Activated CD8-positive, alpha-beta memory T cell treated with anti-CD3 and anti-CD28 coated beads, Interleukin-2, amount 50 U/mL, for 48 hours (primary cell): ENCODE results near the gene CGREF1.

Source experiments
- DNase-seq: peaks from one replicate; pipeline ENCODE4 v3.0.0-alpha.2; 2020

The CGREF1 gene

GRCh38 chr2:27118525-27119329 lies at the start of gene CGREF1:
TSS of gene CGREF1 (minus strand) at chr2:27119128. CDS start at chr2:27104366, 14,762 bp downstream.
- peak; percentile 67 for DNase-seq

- no peak for DNase-seq
These were observed 46.2 kb upstream of the CGREF1 start for GRCh38 chr2:27164960-27165763.

- DNase-seq, result no peak
These were observed 43.5 kb upstream of the CGREF1 start for GRCh38 chr2:27162151-27163121.

DNA sequence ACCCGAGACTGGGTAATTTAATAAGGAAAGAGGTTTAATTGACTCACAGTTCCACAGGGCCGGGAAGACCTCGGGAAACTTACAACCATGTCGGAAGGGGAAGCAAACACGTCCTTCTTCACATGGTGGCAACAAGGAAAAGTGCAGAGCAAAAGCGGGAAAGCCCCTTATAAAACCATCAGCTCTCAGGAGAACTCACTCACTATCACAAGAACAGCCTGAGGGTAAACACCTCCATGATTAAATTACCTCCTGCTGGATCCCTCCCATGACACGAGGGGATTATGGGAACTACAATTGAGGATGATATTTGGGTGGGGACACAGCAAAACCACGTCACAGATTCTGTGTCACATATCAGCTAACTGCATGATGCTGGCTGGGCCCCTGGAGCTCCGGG lies 41.3 kb upstream of the CGREF1 start:
- no peak for DNase-seq

DNA sequence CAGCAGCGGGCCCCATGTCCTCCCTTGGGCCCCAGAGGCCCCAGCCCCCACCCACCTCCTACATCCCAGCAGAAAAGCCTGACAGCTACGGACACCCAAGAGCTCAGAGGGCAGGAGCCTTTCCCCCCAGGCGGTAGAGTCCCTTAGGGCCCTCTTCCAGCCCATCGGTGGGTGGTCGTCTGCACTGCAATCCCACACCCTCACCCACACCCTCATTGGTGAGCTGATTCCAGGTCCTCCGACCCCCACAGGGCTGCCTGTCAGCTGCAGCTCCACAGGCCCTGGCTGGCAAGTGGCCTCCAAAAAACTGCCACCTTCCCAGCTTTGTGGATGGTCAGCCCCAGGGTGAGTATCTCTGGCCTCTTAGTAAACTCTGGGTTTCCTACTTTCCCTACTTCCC lies 40.3 kb upstream of the CGREF1 start:
- no peak for DNase-seq

- DNase-seq, result no peak
These were observed 39.5 kb upstream of the CGREF1 start for GRCh38 chr2:27158468-27158867.

DNA sequence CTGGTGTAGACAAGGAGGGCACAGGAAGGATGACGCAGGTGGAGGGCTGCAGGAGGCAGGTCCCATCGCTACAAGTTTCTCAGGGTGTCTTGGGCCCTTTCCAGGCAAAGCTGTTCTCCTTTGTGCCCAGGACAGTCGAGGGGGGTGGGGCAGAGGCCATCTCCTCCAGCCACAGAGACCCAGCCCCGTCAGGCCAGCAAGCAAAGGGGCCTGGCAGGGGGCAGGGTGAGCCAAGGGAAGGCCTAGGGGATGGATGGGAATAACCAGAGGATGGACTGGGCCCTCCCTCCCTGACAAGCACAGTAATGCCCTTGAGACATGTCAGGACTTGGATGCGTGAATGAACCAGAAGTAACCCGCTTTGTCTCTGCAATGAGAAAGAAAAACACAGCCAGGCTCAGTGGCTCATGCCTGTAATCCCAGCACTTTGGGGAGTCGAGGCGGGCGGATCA lies 36.2 kb upstream of the CGREF1 start:
- DNase-seq, result no peak

DNA sequence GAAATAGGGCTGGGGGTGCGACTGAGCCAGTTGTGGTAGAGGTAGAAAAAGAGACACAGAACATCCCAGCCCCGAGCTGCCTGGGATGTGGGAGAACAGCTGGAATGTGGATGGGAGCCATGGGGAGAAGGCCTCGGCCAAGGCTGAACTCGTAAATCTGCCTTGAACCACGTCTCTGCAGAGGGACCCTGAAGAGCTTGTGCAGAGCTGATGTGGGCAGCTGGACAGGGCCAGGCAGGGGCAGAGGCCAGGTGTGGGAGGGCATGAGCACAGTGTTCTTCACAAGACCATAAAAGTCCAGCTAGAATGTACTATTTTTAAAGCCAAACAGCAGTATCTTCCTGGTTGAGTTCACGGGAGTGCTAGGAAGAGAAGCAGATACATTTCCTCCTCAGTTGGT lies 35.6 kb upstream of the CGREF1 start:
- DNase-seq, result no peak

- no peak for DNase-seq
These were observed 34.0 kb upstream of the CGREF1 start for GRCh38 chr2:27152796-27153464.

GRCh38 chr2:27152102-27152795 lies 33.3 kb upstream of the CGREF1 start:
- no peak for DNase-seq

DNA sequence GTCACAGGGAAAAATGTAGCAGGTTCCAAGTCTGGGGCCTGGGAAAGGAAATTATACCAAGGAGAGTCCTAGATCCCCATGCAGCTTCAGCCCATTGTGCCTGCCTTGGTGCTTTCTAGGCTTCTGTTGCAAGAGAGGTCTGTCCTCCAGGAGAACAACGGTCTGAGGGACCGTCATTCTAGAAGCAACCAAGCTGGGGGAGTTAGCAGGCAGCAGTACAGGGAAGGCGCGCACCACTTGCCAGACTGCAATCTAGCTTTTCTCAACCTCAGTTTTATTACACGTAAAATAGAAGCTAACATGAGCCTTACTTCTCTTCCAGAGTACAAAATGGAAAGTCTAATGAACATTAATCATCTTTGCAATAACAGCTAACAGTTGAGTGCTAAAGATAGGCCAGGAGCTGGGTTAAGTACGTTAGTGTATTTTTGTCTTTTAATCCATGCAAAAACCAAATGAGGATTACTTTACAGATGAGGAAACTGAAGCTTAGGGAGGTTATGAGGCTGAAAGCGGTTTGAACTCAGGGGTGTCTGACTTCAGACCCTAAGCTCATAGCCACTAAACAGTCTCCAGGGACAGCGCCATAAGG lies 31.8 kb upstream of the CGREF1 start:
- no peak for DNase-seq

GRCh38 chr2:27149570-27150405 lies 30.9 kb upstream of the CGREF1 start:
- DNase-seq, result no peak

GRCh38 chr2:27148801-27149439 lies 30.0 kb upstream of the CGREF1 start, which contains the start of gene TCF23:
TSS of gene TCF23 (plus strand) at chr2:27149004. CDS start at chr2:27149134, 130 bp downstream.
- no peak for DNase-seq

GRCh38 chr2:27147935-27148334 lies 29.0 kb upstream of the CGREF1 start:
- no peak for DNase-seq

DNA sequence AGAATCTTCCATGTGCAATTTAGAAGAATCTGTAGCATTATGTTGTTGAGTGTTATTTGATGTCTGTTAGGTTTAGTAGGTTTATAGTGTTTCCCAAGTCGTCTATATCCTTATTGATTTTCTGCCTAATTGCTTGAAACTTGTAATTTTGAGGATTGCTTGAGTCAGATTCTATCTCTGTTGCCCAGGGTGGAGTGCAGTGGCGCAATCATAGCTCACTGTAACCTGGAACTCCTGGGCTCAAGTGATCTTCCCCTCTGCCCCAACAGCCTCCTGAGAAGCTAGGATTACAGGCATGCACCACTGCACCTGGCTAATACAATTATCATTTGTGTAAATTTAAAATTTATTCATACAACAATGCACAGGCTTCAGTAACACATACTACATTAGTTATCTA lies 26.8 kb upstream of the CGREF1 start:
- no peak for DNase-seq

GRCh38 chr2:27143285-27143684 lies 24.4 kb upstream of the CGREF1 start:
- DNase-seq, result no peak

GRCh38 chr2:27139310-27139709 lies 20.4 kb upstream of the CGREF1 start, which contains the start of gene PRR30:
TSS of gene PRR30 (minus strand) at chr2:27139410. CDS start at chr2:27138329, 1,081 bp downstream.
- no peak for DNase-seq

- DNase-seq, result no peak
These were observed 19.2 kb upstream of the CGREF1 start for GRCh38 chr2:27138111-27138510.

DNA sequence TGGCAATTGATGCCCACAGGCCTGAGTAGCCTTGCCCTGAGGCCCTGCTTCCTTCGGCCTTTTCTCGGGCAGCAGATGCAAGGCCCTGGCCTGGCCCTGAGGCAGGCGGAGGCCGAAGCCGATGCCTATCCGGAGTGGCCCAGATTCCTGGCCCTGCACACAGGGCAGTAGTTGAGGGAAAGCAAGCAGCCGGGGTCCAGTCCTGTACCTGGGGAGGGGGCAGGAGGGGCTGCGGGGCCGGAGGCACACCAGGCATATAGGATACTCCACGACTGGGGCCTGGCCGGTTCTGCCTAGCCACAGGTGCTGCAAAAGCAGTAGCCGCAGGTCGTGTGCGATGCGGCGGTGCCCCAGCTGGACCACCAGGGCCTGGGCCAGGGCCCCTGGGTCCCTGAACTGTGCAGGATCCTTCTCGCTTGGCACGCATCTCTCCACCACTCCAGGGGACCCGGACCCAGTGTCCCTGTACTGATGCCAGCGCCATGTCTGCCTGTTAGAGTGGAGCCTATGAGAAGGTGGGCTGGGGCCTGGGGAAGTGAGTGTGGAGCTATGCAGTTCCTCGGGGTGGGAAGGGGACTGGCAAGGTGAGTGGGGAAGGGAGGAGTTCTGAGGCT lies 18.5 kb upstream of the CGREF1 start:
- DNase-seq, result no peak
